Adrenal gland (tissue), 12 donors: ENCODE data around the gene WDR26. TPM values are rescaled to one million over a fixed set of nuclear protein-coding genes. Genes with fewer than 3 reads are reported as not detected.

Experiments
- DNase-seq, 7 donors: peaks; one replicate each; pipeline ENCODE4 v3.0.0-alpha.2; 2019 to 2020
- H3K27ac ChIP-seq, 5 donors: fragments of 200-600 bp; sonication (generic) in 4 of 5; 1 replicate in 3 of 5; 2 replicates in 2 of 5; pipeline versions ENCODE4 v1.5.1 to v1.8.0; 2016 to 2020; ENCODE audit warnings: mild to moderate bottlenecking in 1 of 5
- H3K27me3 ChIP-seq: fragments of 200-600 bp; 2 replicates; pipeline ENCODE4 v1.8.0; 2021
- H3K36me3 ChIP-seq, 2 donors: fragments of 200-600 bp; replicated peaks in 1 of 2; 1 replicate in 1 of 2; 2 replicates in 1 of 2; pipeline versions ENCODE4 v1.5.1 to v1.8.0; 2018 to 2022
- H3K4me1 ChIP-seq, 2 donors: fragments of 200-600 bp; replicated peaks in 1 of 2; 1 replicate in 1 of 2; 2 replicates in 1 of 2; pipeline versions ENCODE4 v1.5.1 to v1.8.0; 2018 to 2021
- H3K4me3 ChIP-seq, 4 donors: fragments of 200-600 bp; sonication (generic) in 3 of 4; one replicate each; pipeline ENCODE4 v1.5.1; 2016 to 2018
- H3K9me3 ChIP-seq, 3 donors: fragments of 200-600 bp; sonication (generic) in 1 of 3; replicated peaks in 1 of 3; 1 replicate in 2 of 3; 2 replicates in 1 of 3; pipeline versions ENCODE4 v1.5.1 to v1.8.0; 2016 to 2021
- CTCF ChIP-seq, 6 experiments: fragments of 450-650 bp in 4 of 6; fragments of 200-600 bp in 2 of 6; sonication (generic) in 1 of 6; IDR thresholded peaks; 1 replicate in 5 of 6; 2 replicates in 1 of 6; pipeline versions ENCODE4 v1.5.1 to v1.8.0; 2016 to 2021; ENCODE audit warnings: antibody characterized with exemption in 6 of 6, mild to moderate bottlenecking in 2 of 6, moderate library complexity in 1 of 6
- POLR2A ChIP-seq, 2 donors: fragments of 450-650 bp; IDR thresholded peaks; one replicate each; pipeline ENCODE4 v1.6.1; 2017; ENCODE audit warnings: antibody characterized with exemption in 2 of 2, mild to moderate bottlenecking in 2 of 2, moderate library complexity in 1 of 2
- WGBS, 4 donors: extraction: QIAGEN DNeasy Blood & Tissue Kit in 2 of 4; methylation state at CpG; one replicate each; pipeline versions ENCODE4 v1.1.5 to v1.1.7; 2013 to 2017; 5-methylcytosine and 5-hydroxymethylcytosine counted together
- intact Hi-C, 2 donors: fragments of 100-400 bp; cut with DNase I; formaldehyde crosslinking; loops; one replicate each; pipeline versions ENCODE4 v1.14.1 to v1.15.0; 2022 to 2023
- polyA plus RNA-seq, 3 donors: library from polyadenylated mRNA; stranded (reverse); fragments of 200-250 nt in 2 of 3; fragments of 350-450 nt in 1 of 3; fragmentation: Illumina TruSeq in 1 of 3; extraction: RNeasy Lipid Tissue Mini Kit (QIAGEN cat#74804) in 1 of 3; gene quantifications; one replicate each; pipeline ENCODE4 v1.2.3, GENCODE V29; 2013 to 2014
- total RNA-seq, 9 donors: library from RNA; depleted of rRNA in 4 of 9; stranded (reverse); fragments of >200 nt in 4 of 9; fragments of 120-200 nt in 1 of 9; fragmentation: NEBNext Ultra II Directional in 1 of 9; extraction: Animal tissue kit (Norgen Biotek cat#: 25700) in 1 of 9; gene quantifications; one replicate each; pipeline versions ENCODE4 v1.1.0 to v1.2.4, GENCODE V29; 2013 to 2023
- donor health status: healthy with polysubstance abuse.
- donor health status: Bipolar disorder and iron deficiency.
- donor health status: DM: yes; HTN: yes; CAD: no.
- donor health status: DM: no; HTN: no; CAD: no.
- donor health status: DM: no; HTN: no; CAD: no.
- donor health status: DM: yes; HTN: yes; CAD: no.

Gene WDR26
- total and polyA plus RNA-seq, 12 donors: 25.6 to 92.0 (median 71.2) TPM

GRCh38 chr1:224383218-224383617, 51.4 kb downstream of the WDR26 start:
- no peak for DNase-seq
- peaks cover 0 to 22% of the 10 kb centered on the region in 2 donors for H3K4me1 ChIP-seq
- no peak overlapping the region for H3K27ac ChIP-seq
- H3K27me3 ChIP-seq: no peaks in the 10 kb centered on the region
- no peak for TF ChIP-seq POLR2A (IDR thresholded peaks at IDR 0.05)
- peaks cover 0 to 30% of the 10 kb centered on the region in 2 donors for H3K36me3 ChIP-seq
- intact Hi-C loops: no loop called here
- H3K9me3 ChIP-seq: no peaks in the 10 kb centered on the region
- H3K4me3 ChIP-seq: no peak overlapping the region
- WGBS, 4 donors: 74 to 82% (median 77%) methylated on average over 3 of the region's 3 CpGs

- no peak overlapping the region for H3K4me3 ChIP-seq
- peaks cover 0 to 29% of the 10 kb centered on the region in 2 donors for H3K4me1 ChIP-seq
- H3K36me3 ChIP-seq: peaks cover 0 to 19% of the 10 kb centered on the region in 2 donors
- H3K27ac ChIP-seq: no peak overlapping the region
- DNase-seq: no peak
- intact Hi-C loops: no loop called here
- WGBS, 4 donors: 92 to 97% (median 95%) methylated on average over 4 of the region's 4 CpGs
- no peaks in the 10 kb centered on the region for H3K27me3 ChIP-seq
- no peaks in the 10 kb centered on the region for H3K9me3 ChIP-seq
- TF ChIP-seq CTCF (IDR thresholded peaks at IDR 0.05) (no peak), POLR2A (IDR thresholded peaks at IDR 0.05) (no peak)
Measured at GRCh38 chr1:224381880-224382548, 52.6 kb downstream of the WDR26 start.

- intact Hi-C loops: no loop called here
- H3K9me3 ChIP-seq: no peaks in the 10 kb centered on the region
- peak overlapping the region in 1 of 5 donors; percentile 22 for H3K27ac ChIP-seq
- TF ChIP-seq CTCF (IDR thresholded peaks at IDR 0.05) (no peak), POLR2A (IDR thresholded peaks at IDR 0.05) (no peak)
- DNase-seq: no peak
- H3K36me3 ChIP-seq: peaks cover 0 to 22% of the 10 kb centered on the region in 2 donors
- peaks cover 7 to 31% of the 10 kb centered on the region in 2 donors for H3K4me1 ChIP-seq
- 66 to 79% (median 70%) methylated on average over 4 of the region's 4 CpGs for WGBS, 4 donors
- no peaks in the 10 kb centered on the region for H3K27me3 ChIP-seq
- H3K4me3 ChIP-seq: no peak overlapping the region
Measured at GRCh38 chr1:224380003-224380402, 54.6 kb downstream of the WDR26 start.

- Histone ChIP-seq H3K36me3 (peaks cover 0 to 31% of the 10 kb centered on the region in 2 donors), H3K4me3 (no peak overlapping the region), H3K27me3 (no peaks in the 10 kb centered on the region), H3K27ac (peak overlapping the region in 2 of 5 donors; percentile 22 to 72), H3K9me3 (no peaks in the 10 kb centered on the region), H3K4me1 (peaks cover 7 to 35% of the 10 kb centered on the region in 2 donors)
- TF ChIP-seq POLR2A (IDR thresholded peaks at IDR 0.05) (no peak), CTCF (IDR thresholded peaks at IDR 0.05) (no peak)
- intact Hi-C loops: loop anchor here in 1 of 2 donors (10.0 kb wide), 1 partner anchor 76 kb away; no protein-coding TSS in a partner anchor
- DNase-seq: no peak
- WGBS, 4 donors: 73 to 89% (median 81%) methylated on average over 6 to 7 of the region's 7 CpGs
Measured at GRCh38 chr1:224378855-224379631, 55.6 kb downstream of the WDR26 start.
